ENCODE measurements around the gene CCDC149.

GRCh38 chr4:24922416-24922815 lies 9.6 kb upstream of the CCDC149 start:
- TF ChIP-seq CTCF (IDR thresholded peaks at IDR 0.05) (no peak), EZH2 (IDR thresholded peaks at IDR 0.05; ENCODE audit: borderline replicate concordance, insufficient read depth, low read depth, low read length, poor library complexity, severe bottlenecking) (no peak)
